C4-2B (cell line): ENCODE results near the gene RC3H2.

Experiments
- CTCF ChIP-seq: fragments of 450-650 bp; conservative IDR thresholded peaks from 2 replicates; pipeline ENCODE4 v1.5.1; 2017; ENCODE audit warnings: mild to moderate bottlenecking
- ZFX ChIP-seq: fragments of 450-650 bp; IDR thresholded peaks from 2 replicates; pipeline ENCODE4 v1.6.1; 2017

GRCh38 chr9:122929796-122930354 is 24.7 kb upstream of the RC3H2 start:
- TF ChIP-seq CTCF, result no peak
- no peak for TF ChIP-seq ZFX
